ENCODE results near the gene ZNF555. TPM values are rescaled to one million over a fixed set of nuclear protein-coding genes. Genes with fewer than 3 reads are reported as not detected.

Gene ZNF555
- total and polyA plus RNA-seq, 2 of the 13 experiments (the other 11 are each of a cell fraction or from before 2014, with no cell fraction given), result 5.0 to 8.0 TPM

- TF ChIP-seq ZFX (CRISPR knock-in tag; IDR thresholded peaks at IDR 0.05; ENCODE audit: low read depth) (peak; percentile 81; the same call in 1 of the 2 replicates), HOXD1 (CRISPR knock-in tag; IDR thresholded peaks at IDR 0.05) (no peak), RAD21 (CRISPR knock-in tag; IDR thresholded peaks at IDR 0.05) (peak; percentile 97), ZNF326 (CRISPR knock-in tag; IDR thresholded peaks at IDR 0.05; ENCODE audit: borderline replicate concordance) (no peak), ZNF607 (CRISPR knock-in tag; IDR thresholded peaks at IDR 0.05; ENCODE audit: borderline replicate concordance) (peak; percentile 61), KDM3A (CRISPR knock-in tag; IDR thresholded peaks at IDR 0.05; ENCODE audit: low read depth) (peak; percentile 90; the same call in 1 of the 2 replicates), MTF1 (CRISPR knock-in tag; IDR thresholded peaks at IDR 0.05) (no peak), RARA (CRISPR knock-in tag; IDR thresholded peaks at IDR 0.05) (no peak; the same call in 1 of the 2 replicates), FOSL1 (CRISPR knock-in tag; IDR thresholded peaks at IDR 0.05; ENCODE audit: borderline replicate concordance) (no peak), FOXP1 (IDR thresholded peaks at IDR 0.05) (no peak), FOXP1 (CRISPR knock-in tag; IDR thresholded peaks at IDR 0.05) (no peak), IRX3 (CRISPR knock-in tag; IDR thresholded peaks at IDR 0.05; ENCODE audit: borderline replicate concordance, low read depth) (no peak), KAT7 (CRISPR knock-in tag; IDR thresholded peaks at IDR 0.05; ENCODE audit: borderline replicate concordance) (peak; percentile 66; the same call in 1 of the 2 replicates), TFDP2 (CRISPR knock-in tag; IDR thresholded peaks at IDR 0.05) (peak; percentile 62), RCOR2 (CRISPR knock-in tag; IDR thresholded peaks at IDR 0.05) (no peak), ZNF589 (CRISPR knock-in tag; conservative IDR thresholded peaks at IDR 0.05) (no peak), PHF8 (CRISPR knock-in tag; IDR thresholded peaks at IDR 0.05) (peak; percentile 58; the same call in 1 of the 2 replicates), NR2C2 (CRISPR knock-in tag; IDR thresholded peaks at IDR 0.05; ENCODE audit: borderline replicate concordance) (peak; percentile 88), HES4 (CRISPR knock-in tag; IDR thresholded peaks at IDR 0.05; ENCODE audit: borderline replicate concordance) (no peak), MED13 (CRISPR knock-in tag; IDR thresholded peaks at IDR 0.05) (no peak), TFE3 (CRISPR knock-in tag; IDR thresholded peaks at IDR 0.05) (peak; percentile 66), PAWR (CRISPR knock-in tag; IDR thresholded peaks at IDR 0.05; ENCODE audit: borderline replicate concordance) (no peak), ATAD3A (CRISPR knock-in tag; IDR thresholded peaks at IDR 0.05) (no peak)
- TF ChIP-seq, protein P1, sequence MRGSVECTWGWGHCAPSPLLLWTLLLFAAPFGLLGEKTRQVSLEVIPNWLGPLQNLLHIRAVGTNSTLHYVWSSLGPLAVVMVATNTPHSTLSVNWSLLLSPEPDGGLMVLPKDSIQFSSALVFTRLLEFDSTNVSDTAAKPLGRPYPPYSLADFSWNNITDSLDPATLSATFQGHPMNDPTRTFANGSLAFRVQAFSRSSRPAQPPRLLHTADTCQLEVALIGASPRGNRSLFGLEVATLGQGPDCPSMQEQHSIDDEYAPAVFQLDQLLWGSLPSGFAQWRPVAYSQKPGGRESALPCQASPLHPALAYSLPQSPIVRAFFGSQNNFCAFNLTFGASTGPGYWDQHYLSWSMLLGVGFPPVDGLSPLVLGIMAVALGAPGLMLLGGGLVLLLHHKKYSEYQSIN (CRISPR knock-in tag; IDR thresholded peaks at IDR 0.05; ENCODE audit: borderline replicate concordance), result no peak
- TF ChIP-seq, protein P2, sequence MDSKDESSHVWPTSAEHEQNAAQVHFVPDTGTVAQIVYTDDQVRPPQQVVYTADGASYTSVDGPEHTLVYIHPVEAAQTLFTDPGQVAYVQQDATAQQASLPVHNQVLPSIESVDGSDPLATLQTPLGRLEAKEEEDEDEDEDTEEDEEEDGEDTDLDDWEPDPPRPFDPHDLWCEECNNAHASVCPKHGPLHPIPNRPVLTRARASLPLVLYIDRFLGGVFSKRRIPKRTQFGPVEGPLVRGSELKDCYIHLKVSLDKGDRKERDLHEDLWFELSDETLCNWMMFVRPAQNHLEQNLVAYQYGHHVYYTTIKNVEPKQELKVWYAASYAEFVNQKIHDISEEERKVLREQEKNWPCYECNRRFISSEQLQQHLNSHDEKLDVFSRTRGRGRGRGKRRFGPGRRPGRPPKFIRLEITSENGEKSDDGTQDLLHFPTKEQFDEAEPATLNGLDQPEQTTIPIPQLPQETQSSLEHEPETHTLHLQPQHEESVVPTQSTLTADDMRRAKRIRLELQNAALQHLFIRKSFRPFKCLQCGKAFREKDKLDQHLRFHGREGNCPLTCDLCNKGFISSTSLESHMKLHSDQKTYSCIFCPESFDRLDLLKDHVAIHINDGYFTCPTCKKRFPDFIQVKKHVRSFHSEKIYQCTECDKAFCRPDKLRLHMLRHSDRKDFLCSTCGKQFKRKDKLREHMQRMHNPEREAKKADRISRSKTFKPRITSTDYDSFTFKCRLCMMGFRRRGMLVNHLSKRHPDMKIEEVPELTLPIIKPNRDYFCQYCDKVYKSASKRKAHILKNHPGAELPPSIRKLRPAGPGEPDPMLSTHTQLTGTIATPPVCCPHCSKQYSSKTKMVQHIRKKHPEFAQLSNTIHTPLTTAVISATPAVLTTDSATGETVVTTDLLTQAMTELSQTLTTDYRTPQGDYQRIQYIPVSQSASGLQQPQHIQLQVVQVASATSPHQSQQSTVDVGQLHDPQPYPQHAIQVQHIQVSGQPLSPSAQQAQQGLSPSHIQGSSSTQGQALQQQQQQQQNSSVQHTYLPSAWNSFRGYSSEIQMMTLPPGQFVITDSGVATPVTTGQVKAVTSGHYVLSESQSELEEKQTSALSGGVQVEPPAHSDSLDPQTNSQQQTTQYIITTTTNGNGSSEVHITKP (CRISPR knock-in tag; IDR thresholded peaks at IDR 0.05; ENCODE audit: low read depth), result peak; percentile 41; the same call in 1 of the 2 replicates
These were observed 21.6 kb upstream of the ZNF555 start, which contains the start of gene ZNF554 (continued) for GRCh38 chr19:2819540-2820111.
